Activated naive CD8-positive, alpha-beta T cell treated with anti-CD3 and anti-CD28 coated beads, Interleukin-2, amount 10 ng/mL, durations not matched to agents 7 days and 5 days (primary cell): Measurements from ENCODE around the gene GLT8D1. TPM values are rescaled to one million over a fixed set of nuclear protein-coding genes. Genes with fewer than 3 reads are reported as not detected.

Source experiments
- ATAC-seq: fragments of 150-1000 bp; cut with Tn5 transposase; one replicate; pipeline ENCODE4 v1.10.0; 2021; ENCODE audit warnings: low read depth, moderate library complexity
- POLR2A ChIA-PET: fragments of 350-600 bp; sonication (Branson Sonifier 250); formaldehyde crosslinking; loops from one replicate; lab custom pipeline; 2021; ENCODE audit warnings: antibody characterized with exemption; lab: Charles Lee
- DNase-seq: peaks from one replicate; pipeline ENCODE4 v3.0.0; 2021
- H3K27ac Mint-ChIP-seq: one replicate; pipeline ENCODE4 v1.8.0; 2022; ENCODE audit warnings: mild to moderate bottlenecking, mixed read lengths
- H3K27me3 Mint-ChIP-seq: one replicate; pipeline ENCODE4 v1.8.0; 2022; ENCODE audit warnings: mild to moderate bottlenecking, moderate library complexity, mixed read lengths
- H3K36me3 Mint-ChIP-seq: one replicate; pipeline ENCODE4 v1.8.0; 2021; ENCODE audit warnings: mild to moderate bottlenecking, mixed read lengths
- H3K4me1 Mint-ChIP-seq: one replicate; pipeline ENCODE4 v1.8.0; 2021; ENCODE audit warnings: mixed read lengths
- H3K4me3 Mint-ChIP-seq: one replicate; pipeline ENCODE4 v1.8.0; 2022; ENCODE audit warnings: mild to moderate bottlenecking, moderate library complexity, mixed read lengths
- H3K9me3 Mint-ChIP-seq: one replicate; pipeline ENCODE4 v1.8.0; 2021; ENCODE audit warnings: mixed read lengths
- total RNA-seq, 2 experiments: library from RNA; stranded (reverse); gene quantifications; one replicate each; pipeline ENCODE4 v1.2.3, GENCODE V29; 2021

The GLT8D1 gene
- total RNA-seq, 2 experiments from 2014 or later: 44.6 to 45.7 TPM

GRCh38 chr3:52723935-52724334 is 18.3 kb upstream of the GLT8D1 start:
- Mint-ChIP-seq H3K4me1 (peaks cover 16% of the 10 kb centered on the region), H3K27me3 (no peaks in the 10 kb centered on the region), H3K27ac (no peak overlapping the region), H3K4me3 (no peak overlapping the region), H3K36me3 (peaks cover 34% of the 10 kb centered on the region), H3K9me3 (peaks cover 9% of the 10 kb centered on the region)
- POLR2A ChIA-PET: no interaction called here
- ATAC-seq: no peak
- no peak for DNase-seq

GRCh38 chr3:52722491-52722890 is 16.9 kb upstream of the GLT8D1 start:
- Mint-ChIP-seq H3K4me1 (peaks cover 16% of the 10 kb centered on the region), H3K27me3 (no peaks in the 10 kb centered on the region), H3K36me3 (peaks cover 32% of the 10 kb centered on the region), H3K4me3 (no peak overlapping the region), H3K9me3 (peaks cover 3% of the 10 kb centered on the region), H3K27ac (no peak overlapping the region)
- POLR2A ChIA-PET: no interaction called here
- ATAC-seq (no peak), DNase-seq (no peak)

DNA sequence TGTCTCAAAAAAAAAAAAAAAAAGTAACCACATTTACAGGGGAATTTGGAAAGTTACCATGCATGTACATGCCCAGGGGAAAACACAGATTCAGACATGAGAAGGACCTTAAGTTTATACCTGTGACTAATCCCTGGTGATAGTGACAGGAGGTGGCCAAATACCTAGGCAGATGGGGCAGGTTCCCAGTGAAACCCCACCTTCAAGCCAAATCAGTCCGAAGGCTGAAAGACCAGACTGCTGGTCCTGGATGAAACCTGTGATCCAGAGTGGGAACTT is 16.1 kb upstream of the GLT8D1 start:
- Mint-ChIP-seq H3K9me3 (peaks cover 3% of the 10 kb centered on the region), H3K27me3 (no peaks in the 10 kb centered on the region), H3K27ac (peak overlapping the region; percentile 89), H3K36me3 (peaks cover 31% of the 10 kb centered on the region), H3K4me3 (no peak overlapping the region), H3K4me1 (peaks cover 16% of the 10 kb centered on the region)
- ATAC-seq: no peak
- POLR2A ChIA-PET: interaction anchor here (0.8 to 2.0 kb wide), 3 partner anchors 14 to 24 kb away, joined by 3 to 16 read pairs (median 7); partner anchors contain the start of genes GLT8D1 and SPCS1
- no peak for DNase-seq

DNA sequence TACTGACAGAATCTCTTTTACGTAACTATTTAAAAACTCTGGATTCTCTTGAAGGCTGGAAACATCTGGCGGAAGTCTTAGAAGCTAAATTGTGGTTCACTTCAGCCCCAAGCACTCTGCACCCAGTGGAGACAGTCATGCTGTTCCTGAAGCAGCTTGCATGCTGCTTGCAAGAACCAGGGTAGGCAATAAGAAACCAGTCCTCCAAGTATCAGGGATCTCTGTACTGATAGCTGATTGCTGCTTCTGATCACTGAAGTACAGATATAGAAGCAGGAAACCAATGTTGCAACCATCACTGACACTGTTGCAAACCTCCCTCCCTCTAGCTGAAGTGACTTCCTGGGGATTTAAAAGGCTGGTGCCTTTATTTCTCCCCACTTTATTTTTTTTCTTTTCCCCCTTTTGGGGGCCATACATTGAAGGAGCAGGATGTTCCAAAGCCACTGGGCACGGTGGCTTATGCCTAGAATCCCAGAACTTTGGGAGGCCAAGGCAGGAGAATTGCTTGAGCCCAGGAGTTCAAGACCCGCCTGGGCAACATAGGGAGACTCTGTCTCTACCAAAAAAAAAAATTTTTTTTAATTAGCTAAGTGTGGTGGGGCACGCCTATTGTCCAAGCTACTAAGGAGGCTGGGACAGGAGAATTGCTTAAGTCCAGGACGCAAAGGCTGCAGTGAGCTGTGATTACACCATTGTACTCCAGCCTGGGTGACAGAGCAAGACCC is 15.6 kb upstream of the GLT8D1 start:
- DNase-seq (no peak), ATAC-seq (peak; percentile 97)
- Mint-ChIP-seq H3K4me3 (peak overlapping the region; percentile 67), H3K27me3 (no peaks in the 10 kb centered on the region), H3K4me1 (peaks cover 16% of the 10 kb centered on the region), H3K9me3 (peaks cover 3% of the 10 kb centered on the region), H3K36me3 (peaks cover 33% of the 10 kb centered on the region), H3K27ac (peak overlapping the region; percentile 89)
- POLR2A ChIA-PET: interaction anchor here (0.8 to 2.0 kb wide), 3 partner anchors 13 to 23 kb away, joined by 3 to 16 read pairs (median 7); partner anchors contain the start of genes GLT8D1 and SPCS1

DNA sequence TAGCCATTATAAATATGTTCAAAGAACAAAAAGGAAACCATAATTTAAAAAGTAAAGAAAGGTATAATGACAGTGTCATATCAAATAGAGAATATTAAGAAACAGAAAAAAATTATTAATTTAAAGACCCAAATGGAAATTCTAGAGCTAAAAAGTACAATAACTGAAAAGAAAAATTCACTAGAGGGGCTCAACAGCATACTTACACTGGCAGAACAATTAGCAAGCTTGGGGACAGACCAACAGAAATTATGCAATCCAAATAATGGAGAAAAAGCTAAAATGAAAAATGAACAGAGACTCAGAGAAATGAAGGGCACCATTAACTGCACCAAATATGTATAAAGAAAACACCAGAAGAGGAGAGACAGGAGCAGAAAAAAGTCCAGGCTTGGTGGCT is 14.0 kb upstream of the GLT8D1 start:
- no peak for DNase-seq
- Mint-ChIP-seq H3K4me1 (peaks cover 16% of the 10 kb centered on the region), H3K4me3 (no peak overlapping the region), H3K36me3 (peaks cover 31% of the 10 kb centered on the region), H3K9me3 (peaks cover 3% of the 10 kb centered on the region), H3K27ac (no peak overlapping the region), H3K27me3 (no peaks in the 10 kb centered on the region)
- no peak for ATAC-seq
- POLR2A ChIA-PET: interaction anchor here (1.8 kb wide), 1 partner anchor 12 kb away, joined by 7 read pairs; no protein-coding TSS in a partner anchor

GRCh38 chr3:52715714-52716305 is 10.2 kb upstream of the GLT8D1 start:
- POLR2A ChIA-PET: interaction anchor here (1.1 to 1.3 kb wide), 2 partner anchors 9 to 10 kb away, joined by 3 read pairs; partner anchors contain the start of genes GLT8D1 and SPCS1
- no peak overlapping the region for H3K4me3 Mint-ChIP-seq

DNA sequence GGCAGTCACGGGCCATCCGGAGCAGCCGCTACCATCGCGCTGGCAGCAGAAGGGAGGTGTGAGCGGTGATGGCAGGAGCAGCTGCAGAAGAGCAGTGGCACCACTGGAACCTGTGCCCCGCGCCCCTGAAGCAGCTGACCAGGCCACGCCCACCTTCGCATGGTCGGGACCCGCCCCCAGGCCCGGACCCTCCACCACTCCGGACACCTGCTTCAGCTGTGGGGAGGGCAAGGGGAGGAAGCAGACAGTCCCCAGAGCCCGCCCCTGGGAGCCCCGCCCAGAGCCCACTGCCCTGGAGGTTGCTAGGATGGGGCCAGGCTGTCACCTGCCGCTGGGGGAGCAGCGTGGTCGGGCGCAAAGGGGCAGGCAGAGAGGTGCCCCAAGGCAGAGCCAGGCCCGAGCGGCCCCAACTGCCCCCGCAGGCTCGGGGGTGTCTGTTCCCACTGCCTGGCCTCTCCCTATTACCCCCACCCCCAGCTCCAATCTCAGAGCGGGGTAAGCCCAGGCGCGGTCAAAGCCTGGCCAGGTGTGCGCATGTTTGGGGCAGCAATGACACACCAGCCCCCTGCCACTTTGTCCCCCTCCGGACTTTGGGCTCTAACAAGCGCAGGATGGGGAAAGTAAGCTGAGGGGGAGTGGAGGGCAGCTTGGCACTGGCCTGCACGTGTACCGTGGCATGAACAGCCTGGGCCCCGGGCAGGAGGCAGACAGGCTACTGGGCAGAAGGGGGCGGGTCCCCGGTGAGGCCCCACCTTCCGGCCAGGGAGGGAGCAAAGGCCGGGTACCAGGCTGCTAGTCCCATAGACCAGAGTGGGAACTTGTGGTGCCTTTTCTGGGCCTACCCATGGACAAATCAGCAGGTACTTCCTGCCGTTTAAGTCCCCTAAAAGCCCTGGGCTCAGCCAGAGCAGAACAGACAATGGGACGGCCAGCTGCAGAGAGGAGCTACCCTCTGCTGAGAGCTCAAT is 9.0 kb upstream of the GLT8D1 start:
- Mint-ChIP-seq H3K4me3 (no peak overlapping the region), H3K27ac (no peak overlapping the region), H3K36me3 (peaks cover 18% of the 10 kb centered on the region), H3K27me3 (no peaks in the 10 kb centered on the region), H3K9me3 (peaks cover under 1% of the 10 kb centered on the region), H3K4me1 (peaks cover 4% of the 10 kb centered on the region)
- no peak for ATAC-seq
- POLR2A ChIA-PET: interaction anchor here (1.3 kb wide), 1 partner anchor 9 kb away, joined by 3 read pairs; the partner anchor contains the start of genes GLT8D1 and SPCS1
- no peak for DNase-seq

More at GRCh38 chr3:52715714-52716305, 10.2 kb upstream of the GLT8D1 start:
- Mint-ChIP-seq H3K27ac (no peak overlapping the region), H3K9me3 (peaks cover 3% of the 10 kb centered on the region), H3K4me1 (peaks cover 8% of the 10 kb centered on the region), H3K36me3 (peaks cover 22% of the 10 kb centered on the region), H3K27me3 (no peaks in the 10 kb centered on the region)
- ATAC-seq (no peak), DNase-seq (no peak)

DNA sequence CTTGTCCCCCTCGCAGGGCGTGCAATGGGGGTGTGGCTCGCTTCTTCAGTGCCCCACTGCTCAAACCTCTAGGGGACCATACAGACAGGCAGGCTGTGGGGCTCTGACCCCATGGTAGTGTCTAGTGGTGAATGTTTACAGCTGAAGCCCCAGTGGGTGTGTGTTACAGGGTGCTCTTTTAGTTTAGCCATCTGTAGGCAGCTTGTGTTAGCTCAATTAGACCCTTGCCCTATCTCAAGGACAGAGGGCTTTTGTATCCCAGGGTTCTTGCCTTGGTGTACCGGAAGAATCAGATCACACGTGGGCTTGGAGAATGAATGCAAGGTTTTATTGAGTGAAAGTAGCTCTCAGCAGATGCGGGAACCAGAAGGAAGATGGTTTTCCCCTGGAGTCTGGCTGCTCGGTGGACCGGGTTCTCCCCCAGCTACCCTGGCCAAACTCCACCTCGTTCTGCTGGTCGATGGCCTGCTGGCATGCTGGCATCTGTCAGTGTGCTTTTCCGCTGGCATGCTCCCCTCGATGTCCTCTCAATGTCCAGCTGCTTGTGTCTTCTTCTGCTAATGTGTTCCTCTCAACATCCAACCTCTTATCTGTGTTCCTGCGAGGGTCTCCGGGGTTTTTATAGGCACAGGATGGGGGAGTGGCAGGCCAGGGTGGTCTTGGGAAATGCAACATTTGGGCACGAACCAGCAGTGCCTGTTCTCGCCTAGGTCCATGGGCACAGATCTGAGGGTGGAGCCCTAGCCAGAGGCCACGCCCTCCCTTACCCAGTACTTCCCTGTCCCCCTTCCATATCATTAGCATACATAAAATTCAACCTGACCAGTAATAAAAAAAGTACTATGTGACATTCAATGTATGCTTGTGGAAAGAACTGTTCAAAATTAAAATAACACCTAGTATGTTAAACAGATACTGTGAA is 7.0 kb upstream of the GLT8D1 start:
- no peaks in the 10 kb centered on the region for H3K9me3 Mint-ChIP-seq
- no peak overlapping the region for H3K27ac Mint-ChIP-seq
- peaks cover 12% of the 10 kb centered on the region for H3K4me1 Mint-ChIP-seq
- ATAC-seq: no peak
- H3K4me3 Mint-ChIP-seq: no peak overlapping the region
- no peak for DNase-seq
- no peaks in the 10 kb centered on the region for H3K27me3 Mint-ChIP-seq
- peaks cover 12% of the 10 kb centered on the region for H3K36me3 Mint-ChIP-seq
- POLR2A ChIA-PET: no interaction called here

GRCh38 chr3:52710512-52710911 is 4.9 kb upstream of the GLT8D1 start:
- Mint-ChIP-seq H3K27ac (no peak overlapping the region), H3K36me3 (peaks cover 10% of the 10 kb centered on the region), H3K4me3 (no peak overlapping the region), H3K27me3 (no peaks in the 10 kb centered on the region), H3K4me1 (peaks cover 15% of the 10 kb centered on the region), H3K9me3 (no peaks in the 10 kb centered on the region)
- no peak for ATAC-seq
- DNase-seq: no peak
- POLR2A ChIA-PET: no interaction called here

DNA sequence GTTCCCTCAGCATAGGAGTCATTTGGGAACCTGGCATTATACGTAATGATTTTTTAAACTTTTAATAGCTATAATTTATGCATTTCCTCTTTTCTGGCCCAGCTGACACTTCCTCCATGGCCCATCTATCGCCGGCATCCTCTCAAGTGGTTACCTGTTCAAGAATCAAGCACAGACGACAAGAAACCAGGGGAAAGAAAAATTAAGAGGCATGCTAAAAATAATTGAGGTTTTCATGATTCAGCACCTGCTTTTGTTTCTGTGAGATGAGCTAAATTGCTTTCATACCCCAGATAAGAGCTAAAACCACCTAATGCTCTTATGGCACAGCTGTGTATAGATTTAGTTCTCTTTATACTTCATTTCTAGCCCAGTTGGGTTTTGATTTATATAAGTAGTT is 2.0 kb upstream of the GLT8D1 start:
- Mint-ChIP-seq H3K4me3 (peak overlapping the region; percentile 98), H3K27me3 (no peaks in the 10 kb centered on the region), H3K36me3 (peaks cover 8% of the 10 kb centered on the region), H3K27ac (peak overlapping the region; percentile 67), H3K9me3 (no peaks in the 10 kb centered on the region), H3K4me1 (peaks cover 27% of the 10 kb centered on the region)
- POLR2A ChIA-PET: interaction anchor here (0.9 to 1.8 kb wide), 3 partner anchors 8 to 13 kb away, joined by 3 to 7 read pairs (median 3); no protein-coding TSS in a partner anchor
- DNase-seq: no peak
- no peak for ATAC-seq

- H3K4me1 Mint-ChIP-seq: peaks cover 27% of the 10 kb centered on the region
- H3K27me3 Mint-ChIP-seq: no peaks in the 10 kb centered on the region
- H3K27ac Mint-ChIP-seq: peak overlapping the region; percentile 90
- POLR2A ChIA-PET: interaction anchor here (0.6 to 2.5 kb wide), 10 partner anchors 8 to 297 kb away, joined by 3 to 38 read pairs (median 5); partner anchors contain the start of genes GNL3, NEK4 and PBRM1
- DNase-seq: no peak
- ATAC-seq: no peak
- H3K4me3 Mint-ChIP-seq: peak overlapping the region; percentile 98
- H3K36me3 Mint-ChIP-seq: peaks cover 10% of the 10 kb centered on the region
- no peaks in the 10 kb centered on the region for H3K9me3 Mint-ChIP-seq
Observed at GRCh38 chr3:52705438-52705687, 228 bp downstream of the GLT8D1 start.
